IMR-90 (cell line): ENCODE measurements around the gene IMPDH1. TPM values are rescaled to one million over a fixed set of nuclear protein-coding genes. Genes with fewer than 3 reads are reported as not detected.
A peak's percentile ranks its signal among the peaks of the same experiment; 100 is the strongest.

Source experiments
- ATAC-seq: fragments of 200-7000 bp; cut with Tn5 transposase; 2 replicates; pipeline ENCODE4 v1.9.1; 2020; ENCODE audit warnings: low read depth, mild to moderate bottlenecking, moderate library complexity
- BruUV-seq: library from RNA; stranded (reverse); fragments of 400-500 nt; replicated peaks from 2 replicates; lab custom pipeline; 2021; lab: Mats Ljungman, UMichigan
- CTCF ChIA-PET: fragments of 300-600 bp; formaldehyde crosslinking; extraction: SDS; loops from one replicate; lab custom pipeline; 2021; ENCODE audit warnings: antibody characterized with exemption; lab: Yijun Ruan, JAX
- POLR2A ChIA-PET: fragments of 300-600 bp; sonication (Branson Sonifier 250); formaldehyde crosslinking; loops from one replicate; lab custom pipeline; 2022; ENCODE audit warnings: antibody characterized with exemption; ENCODE audit not compliant: unreplicated experiment; lab: Charles Lee
- DNase-seq: peaks from one replicate; pipeline ENCODE4 v3.0.0; 2013
- H2AFZ ChIP-seq: replicated peaks from 2 replicates; pipeline ENCODE3; 2013; ENCODE audit warnings: low read length, mild to moderate bottlenecking; ENCODE audit not compliant: poor library complexity
- H2AK5ac ChIP-seq: 2 replicates; pipeline ENCODE4 v1.6.1; 2013; ENCODE audit warnings: low read depth, low read length, inconsistent platforms
- H2AK9ac ChIP-seq: replicated peaks from 2 replicates; pipeline ENCODE3; 2013; ENCODE audit warnings: mild to moderate bottlenecking, low read depth, low read length, moderate library complexity; ENCODE audit not compliant: poor library complexity
- H2BK120ac ChIP-seq: 2 replicates; pipeline ENCODE4 v1.6.1; 2013; ENCODE audit warnings: low read depth, low read length, inconsistent platforms
- H2BK15ac ChIP-seq: 3 replicates; pipeline ENCODE4 v1.6.1; 2013; ENCODE audit warnings: low read depth, low read length, inconsistent platforms
- H2BK20ac ChIP-seq: 2 replicates; pipeline ENCODE4 v1.6.1; 2013; ENCODE audit warnings: low read depth, mild to moderate bottlenecking, inconsistent platforms, low read length, moderate library complexity
- H2BK5ac ChIP-seq: 2 replicates; pipeline ENCODE4 v1.6.1; 2013; ENCODE audit warnings: mild to moderate bottlenecking, low read depth, low read length, inconsistent platforms; ENCODE audit not compliant: poor library complexity, severe bottlenecking
- H3K14ac ChIP-seq: replicated peaks from 2 replicates; pipeline ENCODE4 v1.6.1; 2013; ENCODE audit warnings: low read depth, low read length, inconsistent platforms
- H3K18ac ChIP-seq: 2 replicates; pipeline ENCODE4 v1.6.1; 2013; ENCODE audit warnings: low read depth, low read length, control low read depth
- H3K23ac ChIP-seq: 2 replicates; pipeline ENCODE4 v1.6.1; 2013; ENCODE audit warnings: low read depth, low read length, inconsistent platforms
- H3K27ac ChIP-seq: 2 replicates; pipeline ENCODE4 v1.5.1; 2013; ENCODE audit warnings: mild to moderate bottlenecking, control low read depth, low read length; ENCODE audit not compliant: insufficient read depth
- H3K27me3 ChIP-seq: 2 replicates; pipeline ENCODE4 v1.6.1; 2013; ENCODE audit warnings: low read length; ENCODE audit not compliant: control insufficient read depth, insufficient read depth
- H3K36me3 ChIP-seq: 2 replicates; pipeline ENCODE4 v1.6.1; 2013; ENCODE audit warnings: low read length, mixed read lengths; ENCODE audit not compliant: control insufficient read depth, insufficient read depth
- H3K4ac ChIP-seq: 2 replicates; pipeline ENCODE4 v1.6.1; 2013; ENCODE audit warnings: low read depth, low read length, inconsistent platforms
- H3K4me1 ChIP-seq: 2 replicates; pipeline ENCODE4 v1.6.1; 2013; ENCODE audit warnings: low read length, mixed read lengths; ENCODE audit not compliant: control insufficient read depth, insufficient read depth
- H3K4me2 ChIP-seq: 2 replicates; pipeline ENCODE4 v1.6.1; 2013; ENCODE audit warnings: low read depth, mild to moderate bottlenecking, control low read depth, low read length, moderate library complexity
- H3K4me3 ChIP-seq: 2 replicates; pipeline ENCODE4 v1.5.1; 2013; ENCODE audit warnings: low read depth, mild to moderate bottlenecking, control low read depth, low read length, moderate library complexity; ENCODE audit not compliant: insufficient read depth
- H3K56ac ChIP-seq: 2 replicates; pipeline ENCODE4 v1.6.1; 2013; ENCODE audit warnings: low read length, inconsistent platforms; ENCODE audit not compliant: insufficient read depth; ENCODE audit errors: extremely low read depth
- H3K79me1 ChIP-seq, 2 experiments: 2 replicates each; pipeline ENCODE4 v1.6.1; 2013; ENCODE audit warnings: low read length in 2 of 2, inconsistent platforms in 1 of 2, low read depth in 1 of 2
- H3K9ac ChIP-seq: 2 replicates; pipeline ENCODE4 v1.6.1; 2013; ENCODE audit warnings: low read depth, low read length, control low read depth
- H3K9me1 ChIP-seq: 2 replicates; pipeline ENCODE4 v1.6.1; 2013; ENCODE audit warnings: low read length, inconsistent platforms; ENCODE audit not compliant: insufficient read depth
- H3K9me3 ChIP-seq: 2 replicates; pipeline ENCODE4 v1.6.1; 2013; ENCODE audit warnings: low read length; ENCODE audit not compliant: control insufficient read depth, insufficient read depth
- H4K20me1 ChIP-seq: 2 replicates; pipeline ENCODE4 v1.6.1; 2013; ENCODE audit warnings: low read length, inconsistent platforms; ENCODE audit not compliant: insufficient read depth
- H4K5ac ChIP-seq: 2 replicates; pipeline ENCODE4 v1.6.1; 2013; ENCODE audit warnings: mild to moderate bottlenecking, low read depth, low read length, control low read depth
- H4K8ac ChIP-seq, 2 experiments: 2 replicates each; pipeline ENCODE4 v1.6.1; 2013; ENCODE audit warnings: low read depth in 2 of 2, low read length in 2 of 2, control low read depth in 1 of 2, inconsistent platforms in 1 of 2
- H4K91ac ChIP-seq: 2 replicates; pipeline ENCODE4 v1.6.1; 2013; ENCODE audit warnings: low read depth, low read length, inconsistent platforms; ENCODE audit not compliant: insufficient read depth
- BHLHE40 ChIP-seq: fragments of 150-350 bp; IDR thresholded peaks from 2 replicates; pipeline ENCODE4 v1.6.1; 2016; ENCODE audit warnings: mild to moderate bottlenecking, low read depth, low read length
- CEBPB ChIP-seq: IDR thresholded peaks from 2 replicates; pipeline ENCODE4 v1.6.1; 2012; ENCODE audit warnings: low read depth, low read length, improper control_type of control experiment
- CHD1 ChIP-seq: IDR thresholded peaks from 2 replicates; pipeline ENCODE4 v1.6.1; 2012; ENCODE audit warnings: low read depth, low read length, improper control_type of control experiment
- CTCF ChIP-seq: conservative IDR thresholded peaks from 2 replicates; pipeline ENCODE4 v1.5.1; 2012; ENCODE audit warnings: mild to moderate bottlenecking, low read depth, low read length, improper control_type of control experiment
- ELK1 ChIP-seq: fragments of 150-350 bp; IDR thresholded peaks from 2 replicates; pipeline ENCODE4 v1.6.1; 2016; ENCODE audit warnings: low read depth, mild to moderate bottlenecking, low read length, moderate library complexity, borderline replicate concordance
- FOS ChIP-seq: fragments of 150-350 bp; IDR thresholded peaks from 2 replicates; pipeline ENCODE4 v1.6.1; 2016; ENCODE audit warnings: low read depth, low read length
- MAFK ChIP-seq: IDR thresholded peaks from 2 replicates; pipeline ENCODE4 v1.6.1; 2012; ENCODE audit warnings: low read depth, low read length, improper control_type of control experiment
- MAZ ChIP-seq: IDR thresholded peaks from 2 replicates; pipeline ENCODE4 v1.6.1; 2012; ENCODE audit warnings: low read depth, mild to moderate bottlenecking, low read length, improper control_type of control experiment, moderate library complexity, borderline replicate concordance
- MXI1 ChIP-seq: IDR thresholded peaks from 2 replicates; pipeline ENCODE4 v1.6.1; 2012; ENCODE audit warnings: low read depth, mild to moderate bottlenecking, low read length, moderate library complexity, borderline replicate concordance
- NFE2L2 ChIP-seq: fragments of 150-350 bp; IDR thresholded peaks from 2 replicates; pipeline ENCODE4 v1.6.1; 2016; ENCODE audit warnings: low read depth, mild to moderate bottlenecking, low read length
- POLR2A ChIP-seq: IDR thresholded peaks from 2 replicates; pipeline ENCODE4 v1.6.1; 2012; ENCODE audit warnings: mild to moderate bottlenecking, low read depth, low read length
- RAD21 ChIP-seq: IDR thresholded peaks from 2 replicates; pipeline ENCODE4 v1.6.1; 2012; ENCODE audit warnings: low read length, improper control_type of control experiment
- RCOR1 ChIP-seq: IDR thresholded peaks from 2 replicates; pipeline ENCODE4 v1.6.1; 2012; ENCODE audit warnings: mild to moderate bottlenecking, low read length, improper control_type of control experiment; ENCODE audit not compliant: insufficient replicate concordance
- RFX5 ChIP-seq: IDR thresholded peaks from 2 replicates; pipeline ENCODE4 v1.8.0; 2012; ENCODE audit warnings: low read depth, mild to moderate bottlenecking, low read length, moderate library complexity
- SMC3 ChIP-seq: fragments of 150-350 bp; IDR thresholded peaks from 2 replicates; pipeline ENCODE4 v1.6.1; 2016; ENCODE audit warnings: low read depth, mild to moderate bottlenecking, antibody characterized with exemption, low read length, moderate library complexity
- USF2 ChIP-seq: fragments of 150-350 bp; IDR thresholded peaks from 2 replicates; pipeline ENCODE4 v1.6.1; 2017; ENCODE audit warnings: mild to moderate bottlenecking, antibody characterized with exemption, low read length, low read depth
- WGBS, 2 experiments: methylation state at CpG; one replicate each; pipeline versions ENCODE4 v1.1.5 to v1.1.7; 2013; ENCODE audit warnings: missing lambda C conversion rate in 2 of 2; ENCODE audit not compliant: insufficient read length in 1 of 2; ENCODE audit errors: extremely low coverage in 2 of 2; 5-methylcytosine and 5-hydroxymethylcytosine counted together
- dilution Hi-C: fragments of 300-500 bp; cut with HindIII; formaldehyde crosslinking; loops from one replicate; pipeline ENCODE4 v1.14.3; 2018; ENCODE audit warnings: low sequenced_read_pairs; ENCODE audit not compliant: unreplicated experiment
- in situ Hi-C: fragments of 300-500 bp; cut with MboI; formaldehyde crosslinking; loops from 3 replicates; pipeline ENCODE4 v1.14.3; 2019; ENCODE audit warnings: low sequenced_read_pairs, inconsistent platforms, mixed read lengths
- intact Hi-C: fragments of 100-400 bp; cut with micrococcal nuclease; formaldehyde crosslinking; loops from 2 replicates; pipeline ENCODE4 v1.10.0; 2022
- polyA plus RNA-seq, 3 experiments: library from polyadenylated mRNA; depleted of rRNA; stranded (reverse); fragments of >200 nt; gene quantifications; 2 replicates each; pipeline ENCODE4 v1.2.3, GENCODE V29; 2012; ENCODE audit warnings: low replicate concordance in 1 of 3
- total RNA-seq: library from RNA; depleted of rRNA; stranded (reverse); fragments of >200 nt; gene quantifications from 2 replicates; pipeline ENCODE4 v1.2.3, GENCODE V29; 2012

Gene IMPDH1
- total and polyA plus RNA-seq, 2 of the 4 experiments (the other 2 are of a cell fraction): 49.5 to 69.3 TPM

- H2BK15ac ChIP-seq: no peak overlapping the region
- no peaks in the 10 kb centered on the region for H3K4me1 ChIP-seq
- H3K56ac ChIP-seq: no peak overlapping the region
- no peak overlapping the region for H2BK20ac ChIP-seq
- H3K4me3 ChIP-seq: no peak overlapping the region
- H3K9me3 ChIP-seq: no peaks in the 10 kb centered on the region
- H3K79me1 ChIP-seq: no peaks in the 10 kb centered on the region
- BruUV-seq: no TSS peak
- intact Hi-C loops: no loop called here
- no peak overlapping the region for H3K27ac ChIP-seq
- H4K20me1 ChIP-seq: no peaks in the 10 kb centered on the region
- H3K27me3 ChIP-seq: peaks cover 9% of the 10 kb centered on the region
- H3K4me2 ChIP-seq: no peak overlapping the region
- no peak overlapping the region for H4K8ac ChIP-seq
- no peak overlapping the region for H2BK120ac ChIP-seq
- no peak overlapping the region for H3K23ac ChIP-seq
- no peak overlapping the region for H3K9ac ChIP-seq
- H4K91ac ChIP-seq: no peak overlapping the region
- no peak overlapping the region for H2AK9ac ChIP-seq
- WGBS, 2 experiments: 21% methylated on average over 2 of the region's 5 CpGs; no CpG with 5 or more reads in 1 of the 2 experiments
- no peak overlapping the region for H4K5ac ChIP-seq
- H3K14ac ChIP-seq: no peak overlapping the region
- ChIA-PET CTCF (no interaction called here), POLR2A (no interaction called here)
- DNase-seq (no peak), ATAC-seq (no peak)
- no peak overlapping the region for H2AK5ac ChIP-seq
- TF ChIP-seq CTCF: no peak
- TF ChIP-seq BHLHE40: no peak
- no peak for TF ChIP-seq RAD21
- TF ChIP-seq ELK1: no peak
- no peak for TF ChIP-seq CEBPB
- TF ChIP-seq MAZ: no peak
- no peak for TF ChIP-seq CHD1
- no peak for TF ChIP-seq FOS
- TF ChIP-seq POLR2A: no peak
- no peak for TF ChIP-seq NFE2L2
- no peak for TF ChIP-seq RCOR1
- TF ChIP-seq MXI1: no peak
- no peak for TF ChIP-seq MAFK
- TF ChIP-seq USF2: no peak
- no peak for TF ChIP-seq SMC3
- TF ChIP-seq RFX5: no peak
- H2AFZ ChIP-seq: peak overlapping the region; percentile 36
- dilution Hi-C loops: no loop called here
- H3K9me1 ChIP-seq: no peaks in the 10 kb centered on the region
- H3K4ac ChIP-seq: no peak overlapping the region
- no peak overlapping the region for H2BK5ac ChIP-seq
- in situ Hi-C loops: no loop called here
- H3K36me3 ChIP-seq: no peaks in the 10 kb centered on the region
- H3K18ac ChIP-seq: no peak overlapping the region
Observed at GRCh38 chr7:128446306-128446705, 36.5 kb upstream of the IMPDH1 start.
